GOT3 (cell line): ENCODE results near the gene COL8A2.
"Not testable (repeated sequence)": the region's sequence is repeated elsewhere in the genome, so short reads cannot be mapped to it uniquely, and the experiment has no call there.

Experiments used
- DNase-seq: peaks from one replicate; lab custom pipeline; 2025; ENCODE audit warnings: mixed read lengths; lab: John Stamatoyannopoulos, UW

COL8A2 gene

DNA sequence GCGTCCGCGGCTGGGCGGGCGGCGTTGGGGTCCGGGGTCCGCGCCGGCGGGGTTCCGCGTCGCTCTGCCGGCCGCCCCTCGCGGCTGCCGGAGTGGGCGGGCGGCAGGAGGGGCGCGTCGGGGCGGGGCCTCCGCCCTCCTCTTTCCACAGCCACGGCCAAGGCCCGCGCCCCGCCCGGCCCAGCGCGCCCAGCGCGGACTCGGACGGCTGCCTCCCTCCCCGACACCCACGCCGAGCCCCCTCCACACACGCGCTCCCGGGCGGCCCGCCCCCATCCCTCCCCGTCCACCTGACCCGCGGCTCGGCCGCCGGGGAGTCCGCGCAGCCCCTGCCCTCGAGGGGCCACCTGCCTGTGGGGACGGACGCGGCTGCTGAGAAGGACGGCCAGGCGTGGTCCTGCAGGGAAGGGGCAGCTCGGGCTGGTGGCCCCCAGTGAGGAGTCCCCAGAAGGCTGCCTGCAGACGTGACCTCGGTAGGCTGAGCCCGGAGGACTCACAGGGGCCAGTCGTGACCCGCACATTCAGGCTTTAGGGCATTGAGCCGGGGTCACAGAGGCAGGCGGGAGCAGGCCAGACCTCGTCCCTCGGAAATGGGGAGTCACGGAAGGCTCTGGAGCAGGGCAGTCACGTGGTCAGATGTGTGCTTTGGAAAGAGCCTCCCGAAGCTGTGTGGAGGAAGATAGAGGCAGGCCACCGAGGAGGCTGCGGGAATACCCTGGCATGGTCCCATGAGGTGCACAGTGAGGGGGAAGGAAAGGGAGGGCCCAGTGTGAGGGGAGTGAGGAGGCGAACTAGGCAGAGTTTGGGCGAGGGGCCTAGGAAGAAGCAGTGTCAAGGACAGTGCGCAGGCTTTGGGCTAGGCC, at the start of gene COL8A2:
COL8A2 (minus strand) TSS at position 94 of the 863 bp plus-strand sequence. CDS start 24,980 bp downstream, outside the sequence.
- no peak for DNase-seq

DNA sequence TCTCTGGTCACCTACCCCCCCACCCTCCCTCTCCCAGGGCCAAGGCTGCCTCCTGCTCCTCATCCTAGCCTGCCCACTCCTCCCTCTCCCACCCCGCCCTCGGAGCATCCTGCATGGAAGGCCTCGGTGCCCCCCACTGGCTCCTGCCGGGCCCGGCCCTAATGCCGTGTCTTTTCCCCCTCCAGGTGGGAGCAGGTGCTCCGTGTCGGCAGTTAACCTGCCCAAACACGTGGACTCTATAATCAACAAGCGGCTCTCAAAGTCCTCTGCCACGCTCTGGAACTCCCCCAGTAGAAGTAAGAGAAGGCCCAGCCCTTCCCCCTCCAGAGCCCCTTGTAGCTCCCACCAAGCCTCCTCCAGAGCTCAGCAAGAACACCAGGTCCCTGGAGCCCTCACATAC, 49.7 kb upstream of the COL8A2 start:
- no peak for DNase-seq

GRCh38 chr1:36172983-36173382, 48.0 kb upstream of the COL8A2 start:
- no peak for DNase-seq

DNA sequence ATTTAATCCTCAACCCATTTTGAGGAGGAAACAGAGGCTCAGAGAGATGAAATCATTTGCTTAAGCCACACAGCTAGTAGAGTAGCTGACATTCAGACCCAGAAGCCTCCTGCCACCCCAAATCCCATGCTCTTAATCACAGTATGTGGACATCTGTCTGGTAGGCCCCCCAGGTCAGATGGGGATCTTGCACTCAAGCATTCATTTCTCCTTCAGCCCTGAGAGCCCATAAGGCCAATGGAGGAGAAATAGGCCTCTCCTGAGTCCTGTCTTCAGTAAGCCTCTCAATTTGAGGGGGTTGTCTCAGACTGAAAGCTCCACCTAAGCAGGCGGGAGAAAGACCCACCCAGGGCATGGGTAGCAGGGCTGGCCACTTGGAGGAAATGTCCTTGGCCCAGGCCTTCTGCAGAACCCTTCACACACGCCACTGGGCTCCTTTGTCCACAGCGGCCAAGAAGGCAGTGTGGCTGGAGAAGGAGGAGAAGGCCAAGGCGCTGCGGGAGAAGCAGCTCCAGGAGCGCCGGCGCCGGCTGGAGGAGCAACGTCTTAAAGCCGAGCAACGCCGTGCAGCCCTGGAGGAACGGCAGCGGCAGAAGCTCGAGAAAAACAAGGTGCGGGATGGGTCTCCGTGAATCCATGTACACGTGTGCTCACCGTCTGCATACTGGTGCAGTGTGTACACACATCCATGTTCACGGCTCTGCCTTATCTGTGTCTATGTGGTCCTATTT, 47.2 kb upstream of the COL8A2 start:
- DNase-seq = no peak

- no peak for DNase-seq
Measured at GRCh38 chr1:36170643-36171412, 45.8 kb upstream of the COL8A2 start.

DNA sequence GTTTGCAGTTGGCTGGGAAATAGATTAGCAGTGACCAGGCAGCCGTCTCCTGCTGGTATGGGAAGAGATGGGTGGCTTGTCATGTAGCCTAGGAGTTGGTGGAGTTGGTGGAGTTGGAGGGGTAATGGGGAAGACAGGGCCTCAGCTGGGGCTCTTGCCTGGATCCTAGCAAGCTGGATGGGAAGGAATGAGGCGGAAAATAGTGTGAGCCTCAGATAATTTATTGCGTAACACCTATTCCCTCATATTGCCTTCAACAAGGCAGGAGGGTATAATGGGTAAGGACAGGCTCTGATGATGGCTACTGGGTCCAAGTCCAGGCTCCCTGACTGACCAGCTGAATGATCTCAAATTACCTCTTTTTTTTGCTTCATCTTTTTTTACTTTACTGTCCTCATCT, 43.5 kb upstream of the COL8A2 start:
- DNase-seq = no peak

- DNase-seq = no peak
Measured at GRCh38 chr1:36166938-36167905, 42.2 kb upstream of the COL8A2 start.

- no peak for DNase-seq
Measured at GRCh38 chr1:36166136-36166535, 41.1 kb upstream of the COL8A2 start.

- DNase-seq = no peak
Measured at GRCh38 chr1:36165145-36165544, 40.1 kb upstream of the COL8A2 start.

- DNase-seq = no peak
Measured at GRCh38 chr1:36164361-36164760, 39.3 kb upstream of the COL8A2 start.

DNA sequence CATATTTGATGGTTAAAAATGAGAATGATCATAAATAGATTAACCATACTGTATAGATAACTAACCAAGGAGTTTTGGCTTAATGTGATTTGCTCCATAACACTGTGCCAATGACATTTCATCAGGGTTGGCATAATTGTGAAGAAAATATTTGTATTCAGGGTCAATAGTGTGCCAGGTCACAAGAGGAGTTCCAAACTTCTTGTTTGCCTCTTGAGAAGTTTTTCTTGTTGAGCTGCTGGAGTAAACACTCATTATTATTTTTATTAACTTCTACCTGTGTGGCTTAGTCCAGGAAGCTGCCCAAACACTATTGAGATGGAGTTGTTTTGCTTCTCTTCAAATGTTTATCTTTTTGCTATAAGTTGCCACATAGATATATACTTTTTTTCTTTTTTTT, 38.4 kb upstream of the COL8A2 start:
- no peak for DNase-seq

- DNase-seq = no peak
Measured at GRCh38 chr1:36162680-36163239, 37.7 kb upstream of the COL8A2 start.

GRCh38 chr1:36161641-36162531, 36.9 kb upstream of the COL8A2 start:
- DNase-seq = no peak

GRCh38 chr1:36160949-36161485, 36.0 kb upstream of the COL8A2 start:
- no peak for DNase-seq

- no peak for DNase-seq
Measured at GRCh38 chr1:36160388-36160948, 35.4 kb upstream of the COL8A2 start.

DNA sequence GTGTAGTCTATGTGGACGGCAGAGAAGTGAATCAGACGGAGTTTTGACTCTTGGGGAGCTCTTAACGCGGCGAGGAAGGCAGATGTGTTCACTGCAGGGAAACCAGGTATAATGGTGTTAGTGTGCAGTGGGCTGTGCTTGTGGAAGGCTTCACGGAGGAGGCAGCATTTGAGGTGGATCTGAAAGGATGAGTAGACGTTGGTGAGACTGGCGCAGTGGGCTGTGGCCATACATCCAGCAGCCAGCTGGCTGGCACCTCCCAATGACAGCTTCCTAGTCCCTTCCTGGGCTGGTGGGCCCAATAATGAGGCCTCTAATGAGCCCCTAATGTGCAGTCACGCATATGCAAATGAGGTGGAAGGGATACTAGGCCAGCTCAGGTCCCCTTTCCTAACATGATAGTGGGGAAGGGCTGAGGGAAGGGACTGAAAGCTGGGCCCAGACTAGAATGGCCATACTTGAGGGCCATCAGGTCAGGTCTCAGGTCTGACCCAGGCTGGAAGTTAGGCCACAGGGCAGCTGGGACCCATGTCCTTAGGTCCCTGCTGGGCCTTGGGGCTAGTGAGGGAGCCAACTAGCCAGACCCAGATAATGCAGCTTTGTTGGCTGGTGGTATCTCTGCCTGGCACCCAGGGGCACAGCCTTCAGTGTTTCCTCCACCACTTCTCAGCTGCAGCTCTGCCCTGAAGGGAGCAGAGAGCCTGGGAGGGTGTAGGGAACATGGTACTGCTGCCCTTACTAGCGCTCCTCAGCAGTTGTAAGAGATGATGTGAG, 34.8 kb upstream of the COL8A2 start:
- DNase-seq = no peak

DNA sequence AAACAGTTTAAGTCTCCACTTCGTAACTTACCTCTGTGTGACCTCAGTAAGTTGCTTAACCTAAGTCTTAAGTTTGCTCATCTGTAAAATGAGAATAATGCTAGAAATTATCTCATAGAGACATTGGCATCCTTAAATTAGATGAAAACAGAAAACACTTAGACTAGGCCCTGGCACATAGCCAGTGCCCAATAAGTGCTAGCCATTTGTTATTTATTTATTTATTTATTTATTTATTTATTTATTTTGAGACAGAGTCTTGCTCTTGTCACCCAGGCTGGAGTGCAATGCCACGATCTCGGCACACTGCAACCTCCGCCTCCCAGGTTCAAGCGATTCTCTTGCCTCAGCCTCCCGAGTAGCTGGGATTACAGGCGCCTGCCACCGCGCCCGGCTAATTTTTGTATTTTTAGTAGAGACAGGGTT, 33.8 kb upstream of the COL8A2 start:
- DNase-seq = not testable (repeated sequence)
